Progenitor cell of endocrine pancreas (in vitro differentiated cells): ENCODE measurements around the gene SUPT3H. TPM values are rescaled to one million over a fixed set of nuclear protein-coding genes. Genes with fewer than 3 reads are reported as not detected.

ENCODE experiments used
- DNase-seq: peaks from one replicate; pipeline ENCODE4 v3.0.0; 2021; ENCODE audit warnings: low spot score; ENCODE audit not compliant: unreplicated experiment
- H3K27ac Mint-ChIP-seq: 2 replicates; pipeline ENCODE4 v1.8.0; 2021; ENCODE audit warnings: mild to moderate bottlenecking, moderate library complexity, mixed read lengths
- H3K27me3 Mint-ChIP-seq: 2 replicates; pipeline ENCODE4 v1.8.0; 2021; ENCODE audit warnings: mixed read lengths
- H3K36me3 Mint-ChIP-seq: 2 replicates; pipeline ENCODE4 v1.8.0; 2022; ENCODE audit warnings: mixed read lengths; ENCODE audit not compliant: insufficient read depth
- H3K4me1 Mint-ChIP-seq: 2 replicates; pipeline ENCODE4 v1.8.0; 2021; ENCODE audit warnings: low read depth, mixed read lengths
- H3K4me3 Mint-ChIP-seq: 2 replicates; pipeline ENCODE4 v1.8.0; 2021; ENCODE audit warnings: low read depth, mild to moderate bottlenecking, moderate library complexity, mixed read lengths
- H3K9me3 Mint-ChIP-seq: 2 replicates; pipeline ENCODE4 v1.8.0; 2021; ENCODE audit warnings: low read depth, mixed read lengths
- total RNA-seq: library from RNA; stranded (reverse); gene quantifications from 2 replicates; pipeline ENCODE4 v1.2.1, GENCODE V29; 2021
- TF ChIP-seq, protein P1 (sequence below): fragments of 200-600 bp; sonication (generic); IDR thresholded peaks from one replicate; pipeline ENCODE4 v1.5.0; 2021; ENCODE audit warnings: antibody characterized with exemption, mild to moderate bottlenecking; ENCODE audit not compliant: unreplicated experiment

The SUPT3H gene
- total RNA-seq, 1 donor from 2014 or later = 40.5 TPM

DNA sequence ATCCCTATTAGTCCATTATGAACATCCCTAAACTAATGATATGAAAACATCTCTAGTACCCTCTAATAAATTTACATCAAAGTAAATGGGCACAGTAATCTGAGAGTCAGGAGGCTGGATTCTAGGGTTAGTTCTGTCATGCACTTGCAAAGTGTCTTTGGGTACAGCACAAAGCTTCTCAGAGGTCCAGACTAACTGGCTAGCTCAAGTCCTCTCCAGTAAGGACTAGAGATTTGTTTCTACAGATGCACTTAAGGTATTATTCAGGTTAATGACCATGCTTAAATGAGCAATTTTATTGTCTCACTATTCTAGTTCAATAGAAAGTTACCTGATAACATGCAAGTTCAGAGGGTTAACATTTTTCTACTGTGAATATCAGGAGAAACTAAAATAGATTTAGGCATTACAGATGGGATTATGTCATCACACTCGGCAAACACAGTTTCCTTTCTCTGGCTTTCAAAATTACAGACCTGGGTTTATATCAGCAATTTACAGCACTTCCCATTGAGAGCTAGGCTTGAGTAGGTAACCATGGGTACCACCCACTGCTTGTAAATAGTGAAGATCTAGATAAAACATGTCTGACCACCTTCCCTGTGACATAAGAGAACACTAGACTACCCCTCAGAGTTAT is 452.5 kb downstream of the SUPT3H start:
- Mint-ChIP-seq H3K4me3 (no peak overlapping the region), H3K4me1 (peaks cover 10% of the 10 kb centered on the region), H3K9me3 (peaks cover 4% of the 10 kb centered on the region), H3K36me3 (peaks cover 5% of the 10 kb centered on the region), H3K27ac (no peak overlapping the region), H3K27me3 (no peaks in the 10 kb centered on the region)
- no peak for DNase-seq
- TF ChIP-seq, protein P1, sequence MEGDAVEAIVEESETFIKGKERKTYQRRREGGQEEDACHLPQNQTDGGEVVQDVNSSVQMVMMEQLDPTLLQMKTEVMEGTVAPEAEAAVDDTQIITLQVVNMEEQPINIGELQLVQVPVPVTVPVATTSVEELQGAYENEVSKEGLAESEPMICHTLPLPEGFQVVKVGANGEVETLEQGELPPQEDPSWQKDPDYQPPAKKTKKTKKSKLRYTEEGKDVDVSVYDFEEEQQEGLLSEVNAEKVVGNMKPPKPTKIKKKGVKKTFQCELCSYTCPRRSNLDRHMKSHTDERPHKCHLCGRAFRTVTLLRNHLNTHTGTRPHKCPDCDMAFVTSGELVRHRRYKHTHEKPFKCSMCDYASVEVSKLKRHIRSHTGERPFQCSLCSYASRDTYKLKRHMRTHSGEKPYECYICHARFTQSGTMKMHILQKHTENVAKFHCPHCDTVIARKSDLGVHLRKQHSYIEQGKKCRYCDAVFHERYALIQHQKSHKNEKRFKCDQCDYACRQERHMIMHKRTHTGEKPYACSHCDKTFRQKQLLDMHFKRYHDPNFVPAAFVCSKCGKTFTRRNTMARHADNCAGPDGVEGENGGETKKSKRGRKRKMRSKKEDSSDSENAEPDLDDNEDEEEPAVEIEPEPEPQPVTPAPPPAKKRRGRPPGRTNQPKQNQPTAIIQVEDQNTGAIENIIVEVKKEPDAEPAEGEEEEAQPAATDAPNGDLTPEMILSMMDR = no peak

DNA sequence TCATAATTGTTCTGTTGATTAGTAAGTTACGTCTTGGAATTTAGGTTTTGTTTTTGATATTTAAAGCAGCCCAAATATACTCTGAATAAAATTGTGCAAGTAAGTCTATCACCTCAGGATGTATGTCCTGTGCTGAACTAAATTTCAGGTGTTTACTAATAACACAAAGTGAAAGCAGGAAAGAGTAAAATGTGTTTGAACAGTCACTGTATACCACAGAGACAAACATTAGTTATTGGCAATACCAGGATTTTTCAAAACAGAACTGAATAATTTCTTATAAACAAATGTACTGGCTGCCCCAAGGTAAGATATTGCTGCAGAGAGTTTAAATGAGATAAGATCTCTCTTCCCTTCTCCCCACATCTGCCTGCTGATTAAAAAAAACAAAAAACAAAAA is 454.3 kb downstream of the SUPT3H start:
- H3K4me3 Mint-ChIP-seq = no peak overlapping the region
- H3K4me1 Mint-ChIP-seq = peaks cover 10% of the 10 kb centered on the region
- peaks cover 4% of the 10 kb centered on the region for H3K9me3 Mint-ChIP-seq
- H3K36me3 Mint-ChIP-seq = peaks cover 5% of the 10 kb centered on the region
- no peaks in the 10 kb centered on the region for H3K27me3 Mint-ChIP-seq
- no peak for DNase-seq
- H3K27ac Mint-ChIP-seq = no peak overlapping the region
- TF ChIP-seq, protein P1 = no peak

DNA sequence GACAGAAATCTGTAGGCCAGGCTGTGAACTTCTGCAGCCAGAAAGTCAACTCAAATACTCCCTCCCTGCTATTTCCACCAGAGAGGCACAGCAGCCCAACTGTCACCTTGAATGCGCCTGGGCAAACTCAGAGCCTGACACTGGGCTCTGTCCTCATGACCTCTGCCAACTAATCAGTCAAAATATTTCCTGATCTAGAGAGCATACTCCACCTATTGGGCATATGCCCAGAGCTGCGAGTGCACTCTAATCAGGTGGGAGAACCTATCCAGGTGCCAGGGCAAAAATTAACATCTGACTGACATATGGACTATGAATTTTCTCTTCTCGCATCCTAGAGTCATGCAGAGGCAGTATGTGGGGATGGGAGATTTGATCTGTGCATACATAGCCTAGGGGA is 455.9 kb downstream of the SUPT3H start:
- H3K27ac Mint-ChIP-seq = no peak overlapping the region
- TF ChIP-seq, protein P1 = no peak
- no peaks in the 10 kb centered on the region for H3K27me3 Mint-ChIP-seq
- H3K9me3 Mint-ChIP-seq = no peaks in the 10 kb centered on the region
- no peak for DNase-seq
- no peaks in the 10 kb centered on the region for H3K36me3 Mint-ChIP-seq
- no peak overlapping the region for H3K4me3 Mint-ChIP-seq
- peaks cover 10% of the 10 kb centered on the region for H3K4me1 Mint-ChIP-seq

DNA sequence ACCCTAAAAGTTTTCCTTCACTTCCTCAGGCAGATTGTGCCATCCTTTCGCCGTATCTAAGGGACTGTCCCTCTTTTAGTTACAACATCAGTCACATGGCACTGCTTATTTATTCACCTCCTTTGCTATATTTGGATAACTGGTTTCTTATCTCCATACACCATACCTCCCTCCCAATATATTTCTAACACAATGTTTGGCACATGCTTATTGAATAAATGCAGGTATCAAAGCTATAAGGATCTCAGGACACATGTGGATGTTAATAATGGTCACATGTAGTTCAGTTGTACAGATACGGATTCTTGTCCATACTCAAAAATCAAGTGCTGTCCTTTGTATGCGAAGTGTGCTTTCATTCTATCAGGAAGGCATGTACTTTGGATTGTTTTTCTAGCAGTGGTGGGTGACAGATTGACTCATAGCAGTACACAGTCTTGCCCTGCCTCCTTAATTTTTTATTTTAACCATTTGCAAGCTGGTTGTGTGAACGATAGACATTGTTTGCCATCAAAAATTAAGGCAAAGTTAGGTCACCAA is 456.7 kb downstream of the SUPT3H start:
- TF ChIP-seq, protein P1 = no peak
- H3K27ac Mint-ChIP-seq = no peak overlapping the region
- H3K4me1 Mint-ChIP-seq = peaks cover 10% of the 10 kb centered on the region
- H3K9me3 Mint-ChIP-seq = no peaks in the 10 kb centered on the region
- no peaks in the 10 kb centered on the region for H3K36me3 Mint-ChIP-seq
- DNase-seq = no peak
- no peak overlapping the region for H3K4me3 Mint-ChIP-seq
- no peaks in the 10 kb centered on the region for H3K27me3 Mint-ChIP-seq

DNA sequence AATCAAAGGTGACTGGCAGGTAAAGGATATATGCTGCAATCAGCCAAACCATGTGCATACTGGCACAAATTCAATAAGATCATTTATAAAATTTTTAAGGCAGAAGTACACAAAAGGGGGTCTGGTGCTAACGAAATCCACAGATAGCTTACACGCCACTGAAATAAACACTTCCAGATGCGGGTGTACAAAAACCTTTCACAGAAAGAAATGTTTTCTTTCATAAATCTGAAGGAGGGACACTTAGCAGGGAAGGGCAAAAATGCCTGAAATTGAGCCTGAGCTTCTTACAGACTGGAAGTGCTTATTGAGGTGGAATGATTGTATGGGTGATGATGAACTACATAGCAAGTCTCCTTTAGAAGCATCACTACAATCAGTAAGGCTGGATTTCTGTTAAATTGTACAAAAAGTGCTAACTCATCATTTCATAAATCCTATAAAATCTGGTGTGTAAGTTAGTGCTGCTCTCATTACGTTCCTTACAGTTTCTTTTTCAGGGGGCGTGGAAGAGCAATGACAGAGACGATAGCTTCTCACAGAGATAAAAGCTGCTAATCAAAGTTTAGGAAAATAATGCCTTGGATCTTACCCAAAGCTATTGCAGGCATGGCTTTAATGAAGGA is 458.9 kb downstream of the SUPT3H start:
- H3K36me3 Mint-ChIP-seq = no peaks in the 10 kb centered on the region
- TF ChIP-seq, protein P1 = no peak
- H3K4me3 Mint-ChIP-seq = no peak overlapping the region
- H3K9me3 Mint-ChIP-seq = no peaks in the 10 kb centered on the region
- no peak for DNase-seq
- H3K4me1 Mint-ChIP-seq = peaks cover 6% of the 10 kb centered on the region
- H3K27me3 Mint-ChIP-seq = no peaks in the 10 kb centered on the region
- H3K27ac Mint-ChIP-seq = no peak overlapping the region
